ENCODE measurements around the gene CHL1. TPM values are rescaled to one million over a fixed set of nuclear protein-coding genes. Genes with fewer than 3 reads are reported as not detected.

CHL1 gene
- total and polyA plus RNA-seq, 2 of the 8 experiments (the other 6 are each of a cell fraction or from before 2014, with no cell fraction given), result 0.05 to 0.99 TPM

GRCh38 chr3:217948-218347, 21.4 kb downstream of the CHL1 start (continued):
- TF ChIP-seq, protein P1, sequence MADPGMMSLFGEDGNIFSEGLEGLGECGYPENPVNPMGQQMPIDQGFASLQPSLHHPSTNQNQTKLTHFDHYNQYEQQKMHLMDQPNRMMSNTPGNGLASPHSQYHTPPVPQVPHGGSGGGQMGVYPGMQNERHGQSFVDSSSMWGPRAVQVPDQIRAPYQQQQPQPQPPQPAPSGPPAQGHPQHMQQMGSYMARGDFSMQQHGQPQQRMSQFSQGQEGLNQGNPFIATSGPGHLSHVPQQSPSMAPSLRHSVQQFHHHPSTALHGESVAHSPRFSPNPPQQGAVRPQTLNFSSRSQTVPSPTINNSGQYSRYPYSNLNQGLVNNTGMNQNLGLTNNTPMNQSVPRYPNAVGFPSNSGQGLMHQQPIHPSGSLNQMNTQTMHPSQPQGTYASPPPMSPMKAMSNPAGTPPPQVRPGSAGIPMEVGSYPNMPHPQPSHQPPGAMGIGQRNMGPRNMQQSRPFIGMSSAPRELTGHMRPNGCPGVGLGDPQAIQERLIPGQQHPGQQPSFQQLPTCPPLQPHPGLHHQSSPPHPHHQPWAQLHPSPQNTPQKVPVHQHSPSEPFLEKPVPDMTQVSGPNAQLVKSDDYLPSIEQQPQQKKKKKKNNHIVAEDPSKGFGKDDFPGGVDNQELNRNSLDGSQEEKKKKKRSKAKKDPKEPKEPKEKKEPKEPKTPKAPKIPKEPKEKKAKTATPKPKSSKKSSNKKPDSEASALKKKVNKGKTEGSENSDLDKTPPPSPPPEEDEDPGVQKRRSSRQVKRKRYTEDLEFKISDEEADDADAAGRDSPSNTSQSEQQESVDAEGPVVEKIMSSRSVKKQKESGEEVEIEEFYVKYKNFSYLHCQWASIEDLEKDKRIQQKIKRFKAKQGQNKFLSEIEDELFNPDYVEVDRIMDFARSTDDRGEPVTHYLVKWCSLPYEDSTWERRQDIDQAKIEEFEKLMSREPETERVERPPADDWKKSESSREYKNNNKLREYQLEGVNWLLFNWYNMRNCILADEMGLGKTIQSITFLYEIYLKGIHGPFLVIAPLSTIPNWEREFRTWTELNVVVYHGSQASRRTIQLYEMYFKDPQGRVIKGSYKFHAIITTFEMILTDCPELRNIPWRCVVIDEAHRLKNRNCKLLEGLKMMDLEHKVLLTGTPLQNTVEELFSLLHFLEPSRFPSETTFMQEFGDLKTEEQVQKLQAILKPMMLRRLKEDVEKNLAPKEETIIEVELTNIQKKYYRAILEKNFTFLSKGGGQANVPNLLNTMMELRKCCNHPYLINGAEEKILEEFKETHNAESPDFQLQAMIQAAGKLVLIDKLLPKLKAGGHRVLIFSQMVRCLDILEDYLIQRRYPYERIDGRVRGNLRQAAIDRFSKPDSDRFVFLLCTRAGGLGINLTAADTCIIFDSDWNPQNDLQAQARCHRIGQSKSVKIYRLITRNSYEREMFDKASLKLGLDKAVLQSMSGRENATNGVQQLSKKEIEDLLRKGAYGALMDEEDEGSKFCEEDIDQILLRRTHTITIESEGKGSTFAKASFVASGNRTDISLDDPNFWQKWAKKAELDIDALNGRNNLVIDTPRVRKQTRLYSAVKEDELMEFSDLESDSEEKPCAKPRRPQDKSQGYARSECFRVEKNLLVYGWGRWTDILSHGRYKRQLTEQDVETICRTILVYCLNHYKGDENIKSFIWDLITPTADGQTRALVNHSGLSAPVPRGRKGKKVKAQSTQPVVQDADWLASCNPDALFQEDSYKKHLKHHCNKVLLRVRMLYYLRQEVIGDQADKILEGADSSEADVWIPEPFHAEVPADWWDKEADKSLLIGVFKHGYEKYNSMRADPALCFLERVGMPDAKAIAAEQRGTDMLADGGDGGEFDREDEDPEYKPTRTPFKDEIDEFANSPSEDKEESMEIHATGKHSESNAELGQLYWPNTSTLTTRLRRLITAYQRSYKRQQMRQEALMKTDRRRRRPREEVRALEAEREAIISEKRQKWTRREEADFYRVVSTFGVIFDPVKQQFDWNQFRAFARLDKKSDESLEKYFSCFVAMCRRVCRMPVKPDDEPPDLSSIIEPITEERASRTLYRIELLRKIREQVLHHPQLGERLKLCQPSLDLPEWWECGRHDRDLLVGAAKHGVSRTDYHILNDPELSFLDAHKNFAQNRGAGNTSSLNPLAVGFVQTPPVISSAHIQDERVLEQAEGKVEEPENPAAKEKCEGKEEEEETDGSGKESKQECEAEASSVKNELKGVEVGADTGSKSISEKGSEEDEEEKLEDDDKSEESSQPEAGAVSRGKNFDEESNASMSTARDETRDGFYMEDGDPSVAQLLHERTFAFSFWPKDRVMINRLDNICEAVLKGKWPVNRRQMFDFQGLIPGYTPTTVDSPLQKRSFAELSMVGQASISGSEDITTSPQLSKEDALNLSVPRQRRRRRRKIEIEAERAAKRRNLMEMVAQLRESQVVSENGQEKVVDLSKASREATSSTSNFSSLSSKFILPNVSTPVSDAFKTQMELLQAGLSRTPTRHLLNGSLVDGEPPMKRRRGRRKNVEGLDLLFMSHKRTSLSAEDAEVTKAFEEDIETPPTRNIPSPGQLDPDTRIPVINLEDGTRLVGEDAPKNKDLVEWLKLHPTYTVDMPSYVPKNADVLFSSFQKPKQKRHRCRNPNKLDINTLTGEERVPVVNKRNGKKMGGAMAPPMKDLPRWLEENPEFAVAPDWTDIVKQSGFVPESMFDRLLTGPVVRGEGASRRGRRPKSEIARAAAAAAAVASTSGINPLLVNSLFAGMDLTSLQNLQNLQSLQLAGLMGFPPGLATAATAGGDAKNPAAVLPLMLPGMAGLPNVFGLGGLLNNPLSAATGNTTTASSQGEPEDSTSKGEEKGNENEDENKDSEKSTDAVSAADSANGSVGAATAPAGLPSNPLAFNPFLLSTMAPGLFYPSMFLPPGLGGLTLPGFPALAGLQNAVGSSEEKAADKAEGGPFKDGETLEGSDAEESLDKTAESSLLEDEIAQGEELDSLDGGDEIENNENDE (IDR thresholded peaks at IDR 0.05; ENCODE audit: insufficient replicate concordance, low read length), result no peak
- TF ChIP-seq CHD2 (IDR thresholded peaks at IDR 0.05; ENCODE audit: low read length) (no peak), SP2 (IDR thresholded peaks at IDR 0.05; ENCODE audit: low read length) (no peak), CTBP2 (IDR thresholded peaks at IDR 0.05; ENCODE audit: borderline replicate concordance, insufficient read depth, insufficient read length, low read length) (no peak), CREB1 (IDR thresholded peaks at IDR 0.05) (no peak), ZNF274 (IDR thresholded peaks at IDR 0.05; ENCODE audit: borderline replicate concordance, extremely low read depth, low read length) (no peak), TAF1 (IDR thresholded peaks at IDR 0.05; ENCODE audit: low read depth, low read length) (no peak), YY1 (IDR thresholded peaks at IDR 0.05; ENCODE audit: low read depth, low read length) (no peak), BRCA1 (IDR thresholded peaks at IDR 0.05; ENCODE audit: low read depth, low read length) (no peak)
